HEK293 (cell line): Measurements from ENCODE around the gene DAO.
"Not testable (repeated sequence)": the region's sequence is repeated elsewhere in the genome, so short reads cannot be mapped to it uniquely, and the experiment has no call there.

Source experiments
- CTCF ChIA-PET: fragments of 350-600 bp; formaldehyde crosslinking; extraction: SDS; loops from one replicate; lab custom pipeline; 2021; ENCODE audit warnings: antibody characterized with exemption; lab: Yijun Ruan, JAX
- POLR2A ChIA-PET: fragments of 300-600 bp; formaldehyde crosslinking; extraction: SDS; loops from one replicate; lab custom pipeline; 2020; ENCODE audit warnings: antibody characterized with exemption, inconsistent platforms; lab: Yijun Ruan, JAX
- H3K27ac ChIP-seq: fragments of 200-500 bp; sonication (Bioruptor generic); 2 replicates; pipeline ENCODE4 v1.5.1; 2014; ENCODE audit warnings: low read depth, low read length, control low read depth, inconsistent platforms; ENCODE audit errors: extremely low read depth
- H3K36me3 ChIP-seq, 2 experiments: fragments of 200-500 bp in 1 of 2; sonication (Bioruptor generic) in 1 of 2; 1 replicate in 1 of 2; 2 replicates in 1 of 2; pipeline ENCODE4 v1.5.1; 2014 to 2017; ENCODE audit warnings: inconsistent platforms in 2 of 2, low read length in 2 of 2; ENCODE audit not compliant: control insufficient read depth in 2 of 2, insufficient read depth in 1 of 2
- H3K4me1 ChIP-seq: fragments of 200-500 bp; sonication (Bioruptor generic); 2 replicates; pipeline ENCODE4 v1.5.1; 2014; ENCODE audit warnings: mild to moderate bottlenecking, low read length, inconsistent platforms; ENCODE audit not compliant: control insufficient read depth, insufficient read depth
- H3K4me3 ChIP-seq: 2 replicates; pipeline ENCODE4 v1.5.1; 2011; ENCODE audit warnings: low read depth, mild to moderate bottlenecking, control low read depth, low read length, moderate library complexity
- H3K9me3 ChIP-seq: fragments of 200-500 bp; sonication (Bioruptor generic); 2 replicates; pipeline ENCODE4 v1.5.1; 2014; ENCODE audit warnings: low read depth, low read length, inconsistent platforms; ENCODE audit not compliant: control insufficient read depth, insufficient read depth
- CTCF ChIP-seq: fragments of 450-650 bp; formaldehyde crosslinking; IDR thresholded peaks from 2 replicates; pipeline ENCODE4 v1.5.1; 2016; ENCODE audit warnings: missing biosample characterization, missing genetic modification characterization
- KLF1 ChIP-seq: fragments of 450-650 bp; formaldehyde crosslinking; IDR thresholded peaks from 2 replicates; pipeline ENCODE4 v1.5.1; 2016; ENCODE audit warnings: missing biosample characterization, missing genetic modification characterization
- KLF17 ChIP-seq: fragments of 450-650 bp; formaldehyde crosslinking; IDR thresholded peaks from 2 replicates; pipeline ENCODE4 v1.5.1; 2016; ENCODE audit warnings: missing biosample characterization, missing genetic modification characterization
- KLF8 ChIP-seq: fragments of 450-650 bp; formaldehyde crosslinking; IDR thresholded peaks from 2 replicates; pipeline ENCODE4 v1.5.1; 2016; ENCODE audit warnings: missing biosample characterization, missing genetic modification characterization
- PRDM6 ChIP-seq: fragments of 450-650 bp; formaldehyde crosslinking; IDR thresholded peaks from 2 replicates; pipeline ENCODE4 v1.5.1; 2017; ENCODE audit warnings: missing biosample characterization, missing genetic modification characterization
- RBAK ChIP-seq: fragments of 450-650 bp; formaldehyde crosslinking; IDR thresholded peaks from 2 replicates; pipeline ENCODE4 v1.5.1; 2016; ENCODE audit warnings: missing biosample characterization, missing genetic modification characterization
- YY2 ChIP-seq: fragments of 450-650 bp; formaldehyde crosslinking; IDR thresholded peaks from 2 replicates; pipeline ENCODE4 v1.5.1; 2016; ENCODE audit warnings: missing biosample characterization, missing genetic modification characterization
- ZNF112 ChIP-seq: fragments of 450-650 bp; formaldehyde crosslinking; IDR thresholded peaks from 2 replicates; pipeline ENCODE4 v1.5.0; 2017; ENCODE audit warnings: missing biosample characterization, missing genetic modification characterization
- ZNF2 ChIP-seq: fragments of 450-650 bp; formaldehyde crosslinking; IDR thresholded peaks from 2 replicates; pipeline ENCODE4 v1.5.1; 2016; ENCODE audit warnings: missing biosample characterization, missing genetic modification characterization
- ZNF202 ChIP-seq: fragments of 450-650 bp; formaldehyde crosslinking; IDR thresholded peaks from 2 replicates; pipeline ENCODE4 v1.5.1; 2016; ENCODE audit warnings: missing biosample characterization, missing genetic modification characterization, borderline replicate concordance
- ZNF214 ChIP-seq: fragments of 450-650 bp; formaldehyde crosslinking; IDR thresholded peaks from 2 replicates; pipeline ENCODE4 v1.5.1; 2017; ENCODE audit warnings: missing biosample characterization, mild to moderate bottlenecking, missing genetic modification characterization, borderline replicate concordance
- ZNF221 ChIP-seq: fragments of 450-650 bp; formaldehyde crosslinking; IDR thresholded peaks from 2 replicates; pipeline ENCODE4 v1.5.1; 2017; ENCODE audit warnings: missing biosample characterization, missing genetic modification characterization, borderline replicate concordance
- ZNF398 ChIP-seq: fragments of 450-650 bp; formaldehyde crosslinking; IDR thresholded peaks from 2 replicates; pipeline ENCODE4 v1.5.1; 2017; ENCODE audit warnings: missing biosample characterization, missing genetic modification characterization
- ZNF488 ChIP-seq: fragments of 450-650 bp; formaldehyde crosslinking; IDR thresholded peaks from 2 replicates; pipeline ENCODE4 v1.5.1; 2016; ENCODE audit warnings: missing biosample characterization, missing genetic modification characterization
- ZNF529 ChIP-seq: fragments of 450-650 bp; formaldehyde crosslinking; IDR thresholded peaks from 2 replicates; pipeline ENCODE4 v1.5.1; 2017; ENCODE audit warnings: missing genetic modification characterization, missing biosample characterization; ENCODE audit not compliant: insufficient replicate concordance
- ZNF555 ChIP-seq: fragments of 450-650 bp; formaldehyde crosslinking; conservative IDR thresholded peaks from 2 replicates; pipeline ENCODE4 v1.5.1; 2017; ENCODE audit warnings: missing biosample characterization, mild to moderate bottlenecking, missing genetic modification characterization, inconsistent platforms
- ZNF585B ChIP-seq: fragments of 450-650 bp; formaldehyde crosslinking; IDR thresholded peaks from 2 replicates; pipeline ENCODE4 v1.5.1; 2016; ENCODE audit warnings: missing biosample characterization, missing genetic modification characterization
- ZNF629 ChIP-seq: fragments of 450-650 bp; formaldehyde crosslinking; IDR thresholded peaks from 2 replicates; pipeline ENCODE4 v1.5.1; 2017; ENCODE audit warnings: missing biosample characterization, missing genetic modification characterization
- ZNF645 ChIP-seq: fragments of 450-650 bp; formaldehyde crosslinking; IDR thresholded peaks from 2 replicates; pipeline ENCODE4; 2016; ENCODE audit warnings: missing biosample characterization, missing genetic modification characterization

The DAO gene

GRCh38 chr12:108866083-108866482, 13.8 kb upstream of the DAO start:
- peak; percentile 45; the same call in 1 of the 2 replicates for TF ChIP-seq KLF1 (tag by site-specific recombination)
- TF ChIP-seq, all 188 proteins: peak for 1; not testable (repeated sequence) for 187
- H3K9me3 ChIP-seq, H3K4me1 ChIP-seq, POLR2A ChIA-PET, H3K4me3 ChIP-seq, H3K27ac ChIP-seq, H3K36me3 ChIP-seq: not testable (repeated sequence)
- CTCF ChIA-PET: interaction anchor here (0.6 to 1.1 kb wide), 2 partner anchors 18 to 21 kb away, joined by 3 to 5 read pairs; no protein-coding TSS in a partner anchor

GRCh38 chr12:108868781-108869180, 11.1 kb upstream of the DAO start:
- H3K4me1 ChIP-seq: no peaks in the 10 kb centered on the region
- TF ChIP-seq ZNF112 (tag by site-specific recombination) (no peak), ZNF585B (tag by site-specific recombination) (no peak), ZNF529 (tag by site-specific recombination) (no peak), ZNF555 (tag by site-specific recombination) (no peak), RBAK (tag by site-specific recombination) (no peak), CTCF (no peak), ZNF214 (tag by site-specific recombination) (no peak), ZNF2 (tag by site-specific recombination) (no peak), ZNF202 (tag by site-specific recombination) (no peak), KLF1 (tag by site-specific recombination) (no peak), KLF8 (tag by site-specific recombination) (no peak), ZNF221 (tag by site-specific recombination) (no peak), ZNF488 (tag by site-specific recombination) (no peak), YY2 (tag by site-specific recombination) (no peak), ZNF645 (tag by site-specific recombination) (no peak), PRDM6 (no peak), ZNF629 (no peak), KLF17 (tag by site-specific recombination) (no peak), ZNF398 (no peak)
- no peak overlapping the region for H3K4me3 ChIP-seq
- no peaks in the 10 kb centered on the region for H3K36me3 ChIP-seq
- no peaks in the 10 kb centered on the region for H3K9me3 ChIP-seq
- CTCF ChIA-PET: no interaction called here
- no peak overlapping the region for H3K27ac ChIP-seq
- POLR2A ChIA-PET: no interaction called here
